CD14-positive monocyte (primary cell): ENCODE data around the gene TEX29. TPM values are rescaled to one million over a fixed set of nuclear protein-coding genes. Genes with fewer than 3 reads are reported as not detected.

Experiments used
- DNase-seq, 3 donors: peaks; one replicate each; pipeline ENCODE4 v3.0.0-alpha.2; 2011 to 2022
- H2AFZ ChIP-seq: 2 replicates; pipeline ENCODE4 v1.6.0; 2012; ENCODE audit warnings: mild to moderate bottlenecking, low read depth, low read length, inconsistent platforms; ENCODE audit not compliant: insufficient read depth, poor library complexity, severe bottlenecking
- H3K27ac ChIP-seq, 2 donors: 1 replicate in 1 of 2; 2 replicates in 1 of 2; pipeline ENCODE4 v1.5.1; 2012 to 2013; ENCODE audit warnings: low read length in 2 of 2, control low read depth in 1 of 2, inconsistent platforms in 1 of 2, low read depth in 1 of 2, mild to moderate bottlenecking in 1 of 2
- H3K27me3 ChIP-seq, 2 donors: one replicate each; pipeline versions ENCODE4 v1.6.0 to v1.6.1; 2011 to 2013; ENCODE audit warnings: low read length in 2 of 2; ENCODE audit not compliant: control insufficient read depth in 2 of 2, insufficient read depth in 2 of 2
- H3K36me3 ChIP-seq, 2 donors: replicated peaks in 1 of 2; 1 replicate in 1 of 2; 2 replicates in 1 of 2; pipeline versions ENCODE4 v1.5.1 to v1.6.1; 2012 to 2013; ENCODE audit warnings: low read length in 2 of 2, control low read depth in 1 of 2, inconsistent platforms in 1 of 2, mild to moderate bottlenecking in 1 of 2; ENCODE audit not compliant: insufficient read depth in 2 of 2, control insufficient read depth in 1 of 2
- H3K4me1 ChIP-seq, 2 donors: 1 replicate in 1 of 2; 2 replicates in 1 of 2; pipeline versions ENCODE4 v1.5.1 to v1.6.1; 2012 to 2013; ENCODE audit warnings: low read length in 2 of 2, control low read depth in 1 of 2, inconsistent platforms in 1 of 2, mild to moderate bottlenecking in 1 of 2, moderate library complexity in 1 of 2; ENCODE audit not compliant: insufficient read depth in 2 of 2, control insufficient read depth in 1 of 2
- H3K4me2 ChIP-seq: replicated peaks from 2 replicates; pipeline ENCODE3; 2012; ENCODE audit warnings: low read length, moderate library complexity, mild to moderate bottlenecking; ENCODE audit not compliant: poor library complexity, severe bottlenecking; ENCODE audit errors: extremely low read depth
- H3K4me3 ChIP-seq, 3 experiments: fragments of 200-600 bp in 1 of 3; sonication (generic) in 1 of 3; replicated peaks in 1 of 3; 1 replicate in 2 of 3; 2 replicates in 1 of 3; pipeline ENCODE4 v1.5.1; 2011 to 2013; ENCODE audit warnings: low read length in 3 of 3, mild to moderate bottlenecking in 3 of 3, control low read depth in 2 of 3, low read depth in 2 of 3, inconsistent platforms in 1 of 3, moderate library complexity in 1 of 3
- H3K79me2 ChIP-seq: 2 replicates; pipeline ENCODE4 v1.6.0; 2012; ENCODE audit warnings: mild to moderate bottlenecking, control low read depth, inconsistent platforms, low read length, moderate library complexity; ENCODE audit not compliant: insufficient read depth
- H3K9ac ChIP-seq: 2 replicates; pipeline ENCODE4 v1.6.0; 2017; ENCODE audit warnings: low read length, mild to moderate bottlenecking; ENCODE audit not compliant: insufficient read depth, poor library complexity, severe bottlenecking
- H3K9me3 ChIP-seq, 2 donors: replicated peaks in 1 of 2; 1 replicate in 1 of 2; 2 replicates in 1 of 2; pipeline versions ENCODE4 v1.5.1 to v1.6.1; 2012 to 2013; ENCODE audit warnings: low read length in 2 of 2, control low read depth in 1 of 2; ENCODE audit not compliant: control insufficient read depth in 1 of 2, insufficient read depth in 1 of 2
- H4K20me1 ChIP-seq: 2 replicates; pipeline ENCODE4 v1.6.0; 2012; ENCODE audit warnings: mild to moderate bottlenecking, low read length, control low read depth, moderate library complexity; ENCODE audit not compliant: insufficient read depth
- H3K27ac Mint-ChIP-seq, 7 donors: one replicate each; pipeline ENCODE4 v1.8.0; 2020; ENCODE audit warnings: mild to moderate bottlenecking in 7 of 7, mixed read lengths in 7 of 7, moderate library complexity in 6 of 7, inconsistent platforms in 2 of 7
- H3K27me3 Mint-ChIP-seq, 3 donors: one replicate each; pipeline ENCODE4 v1.8.0; 2021 to 2022; ENCODE audit warnings: low read depth in 3 of 3, mild to moderate bottlenecking in 3 of 3, mixed read lengths in 3 of 3, moderate library complexity in 3 of 3, inconsistent platforms in 1 of 3
- H3K36me3 Mint-ChIP-seq, 2 donors: one replicate each; pipeline ENCODE4 v1.8.0; 2020; ENCODE audit warnings: mixed read lengths in 2 of 2, inconsistent platforms in 1 of 2, mild to moderate bottlenecking in 1 of 2
- H3K4me1 Mint-ChIP-seq: one replicate; pipeline ENCODE4 v1.8.0; 2020; ENCODE audit warnings: mild to moderate bottlenecking, mixed read lengths
- H3K4me3 Mint-ChIP-seq, 2 donors: one replicate each; pipeline ENCODE4 v1.8.0; 2020; ENCODE audit warnings: mild to moderate bottlenecking in 2 of 2, mixed read lengths in 2 of 2, moderate library complexity in 1 of 2
- H3K9me3 Mint-ChIP-seq, 7 donors: one replicate each; pipeline ENCODE4 v1.8.0; 2020 to 2022; ENCODE audit warnings: mixed read lengths in 7 of 7, mild to moderate bottlenecking in 6 of 7, moderate library complexity in 6 of 7, inconsistent platforms in 2 of 7
- WGBS: methylation state at CpG from one replicate; pipeline ENCODE4 v1.1.5; 2013; ENCODE audit warnings: missing lambda C conversion rate; ENCODE audit not compliant: insufficient coverage; 5-methylcytosine and 5-hydroxymethylcytosine counted together
- intact Hi-C, 2 donors: fragments of 100-400 bp; cut with micrococcal nuclease; formaldehyde crosslinking; loops; one replicate each; pipeline versions ENCODE4 v1.15.0 to v1.15.1; 2023
- polyA plus RNA-seq, 3 donors: library from polyadenylated mRNA; depleted of rRNA in 1 of 3; unstranded in 2 of 3; stranded (reverse) in 1 of 3; fragments of 300-500 nt in 2 of 3; fragments of >200 nt in 1 of 3; fragmentation: Illumina TruSeq in 2 of 3; gene quantifications; 1 replicate in 2 of 3; 2 replicates in 1 of 3; pipeline ENCODE4 v1.2.3, GENCODE V29; 2012 to 2021
- TF ChIP-seq, protein P1 (sequence below): fragments of 200-600 bp; IDR thresholded peaks from one replicate; pipeline ENCODE4 v1.8.0; 2022; ENCODE audit warnings: antibody characterized with exemption, mild to moderate bottlenecking

The TEX29 gene
- polyA plus RNA-seq, 3 donors, result 0.27 to 0.29 TPM; not detected in 1

DNA sequence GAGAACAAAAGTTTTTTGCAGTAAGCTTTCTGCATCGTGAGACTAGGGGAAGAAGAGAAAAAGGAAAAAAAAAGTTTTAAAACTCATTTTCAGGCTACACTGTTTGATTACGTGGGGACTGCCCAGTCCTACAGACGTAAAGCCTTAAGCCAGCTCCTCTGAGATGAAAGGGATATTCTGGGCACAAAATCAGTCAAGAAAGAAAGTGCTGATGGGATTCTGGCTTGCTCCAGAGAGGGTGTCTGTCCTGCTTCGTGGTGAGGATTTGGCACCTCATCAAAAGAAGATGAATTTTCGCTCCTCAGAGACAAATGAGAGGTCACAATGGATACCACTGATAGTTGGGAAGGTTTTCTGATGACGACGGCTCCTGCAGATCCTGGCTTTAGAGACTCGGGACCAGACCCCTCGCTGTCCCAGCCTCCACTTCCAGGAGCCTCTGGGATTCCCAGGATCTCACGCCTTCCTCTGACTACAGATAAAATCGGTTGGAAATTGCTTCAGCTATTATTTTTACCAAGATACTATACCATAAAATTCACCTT is 9.7 kb downstream of the TEX29 start:
- Histone ChIP-seq H4K20me1 (no peaks in the 10 kb centered on the region), H2AFZ (no peak overlapping the region), H3K4me3 (no peak overlapping the region), H3K36me3 (no peaks in the 10 kb centered on the region), H3K9me3 (peaks cover 0 to 3% of the 10 kb centered on the region in 2 donors), H3K9ac (no peak overlapping the region), H3K27ac (no peak overlapping the region), H3K27me3 (no peaks in the 10 kb centered on the region), H3K4me1 (no peaks in the 10 kb centered on the region), H3K4me2 (no peak overlapping the region), H3K79me2 (no peaks in the 10 kb centered on the region)
- no peak overlapping the region for H3K27ac Mint-ChIP-seq
- no peak for DNase-seq
- WGBS, result 91% methylated on average over 8 of the region's 11 CpGs
- TF ChIP-seq, protein P1, sequence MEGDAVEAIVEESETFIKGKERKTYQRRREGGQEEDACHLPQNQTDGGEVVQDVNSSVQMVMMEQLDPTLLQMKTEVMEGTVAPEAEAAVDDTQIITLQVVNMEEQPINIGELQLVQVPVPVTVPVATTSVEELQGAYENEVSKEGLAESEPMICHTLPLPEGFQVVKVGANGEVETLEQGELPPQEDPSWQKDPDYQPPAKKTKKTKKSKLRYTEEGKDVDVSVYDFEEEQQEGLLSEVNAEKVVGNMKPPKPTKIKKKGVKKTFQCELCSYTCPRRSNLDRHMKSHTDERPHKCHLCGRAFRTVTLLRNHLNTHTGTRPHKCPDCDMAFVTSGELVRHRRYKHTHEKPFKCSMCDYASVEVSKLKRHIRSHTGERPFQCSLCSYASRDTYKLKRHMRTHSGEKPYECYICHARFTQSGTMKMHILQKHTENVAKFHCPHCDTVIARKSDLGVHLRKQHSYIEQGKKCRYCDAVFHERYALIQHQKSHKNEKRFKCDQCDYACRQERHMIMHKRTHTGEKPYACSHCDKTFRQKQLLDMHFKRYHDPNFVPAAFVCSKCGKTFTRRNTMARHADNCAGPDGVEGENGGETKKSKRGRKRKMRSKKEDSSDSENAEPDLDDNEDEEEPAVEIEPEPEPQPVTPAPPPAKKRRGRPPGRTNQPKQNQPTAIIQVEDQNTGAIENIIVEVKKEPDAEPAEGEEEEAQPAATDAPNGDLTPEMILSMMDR, result no peak
- peaks cover 2 to 14% (median 6%) of the 10 kb centered on the region in 7 donors for H3K9me3 Mint-ChIP-seq
- H3K27me3 Mint-ChIP-seq, result peaks cover 0 to 3% (median 2%) of the 10 kb centered on the region in 3 donors
- no peaks in the 10 kb centered on the region for H3K36me3 Mint-ChIP-seq
- H3K4me3 Mint-ChIP-seq, result no peak overlapping the region
- intact Hi-C loops, result no loop called here
- H3K4me1 Mint-ChIP-seq, result no peaks in the 10 kb centered on the region

DNA sequence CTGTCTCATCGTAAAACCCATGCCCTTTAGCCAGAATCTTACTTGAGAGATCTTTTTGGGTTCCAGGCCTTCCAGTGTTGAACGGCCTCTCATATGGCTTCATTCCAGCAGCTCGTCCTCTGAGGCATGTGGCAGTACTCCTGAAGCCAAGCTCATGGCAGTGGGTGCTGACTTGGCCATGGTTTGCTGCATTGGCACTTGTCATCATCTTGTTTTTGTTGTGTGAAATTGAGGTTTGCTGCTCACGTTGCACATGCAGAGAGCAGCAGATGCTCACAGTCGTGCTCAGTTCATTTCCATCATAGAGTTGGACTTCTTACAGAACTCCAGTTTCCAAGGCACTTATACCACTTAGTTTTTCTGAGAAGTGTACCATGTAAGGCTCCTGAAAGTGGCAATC is 14.9 kb downstream of the TEX29 start:
- Mint-ChIP-seq H3K4me1 (no peaks in the 10 kb centered on the region), H3K36me3 (no peaks in the 10 kb centered on the region), H3K27ac (no peak overlapping the region), H3K9me3 (peaks cover 9 to 21% (median 16%) of the 10 kb centered on the region in 7 donors), H3K4me3 (no peak overlapping the region), H3K27me3 (peaks cover 0 to 2% (median 1%) of the 10 kb centered on the region in 3 donors)
- Histone ChIP-seq H3K9ac (no peak overlapping the region), H3K4me2 (no peak overlapping the region), H3K27ac (no peak overlapping the region), H3K79me2 (no peaks in the 10 kb centered on the region), H3K4me1 (no peaks in the 10 kb centered on the region), H3K36me3 (no peaks in the 10 kb centered on the region), H2AFZ (no peak overlapping the region), H4K20me1 (no peaks in the 10 kb centered on the region), H3K9me3 (peaks cover 0 to 30% of the 10 kb centered on the region in 2 donors), H3K27me3 (no peaks in the 10 kb centered on the region), H3K4me3 (no peak overlapping the region)
- no peak for DNase-seq
- intact Hi-C loops, result no loop called here
- 97% methylated on average over 3 of the region's 5 CpGs for WGBS
- TF ChIP-seq, protein P1, result no peak
